Esophagus squamous epithelium (tissue), 4 donors: ENCODE measurements around the gene DIABLO.

Experiments
- CTCF ChIP-seq, 6 experiments: fragments of 450-650 bp in 4 of 6; fragments of 200-600 bp in 2 of 6; sonication (generic) in 2 of 6; IDR thresholded peaks; one replicate each; pipeline ENCODE4 v1.5.1; 2016 to 2019; ENCODE audit warnings: antibody characterized with exemption in 6 of 6, mild to moderate bottlenecking in 4 of 6, moderate library complexity in 4 of 6
- POLR2A ChIP-seq, 4 donors: fragments of 450-650 bp; IDR thresholded peaks; one replicate each; pipeline ENCODE4 v1.6.1; 2017; ENCODE audit warnings: antibody characterized with exemption in 4 of 4, mild to moderate bottlenecking in 4 of 4, moderate library complexity in 3 of 4

- TF ChIP-seq CTCF (IDR thresholded peaks at IDR 0.05) (no peak), POLR2A (IDR thresholded peaks at IDR 0.05) (no peak)
Observed at GRCh38 chr12:122197612-122197966, 28.3 kb downstream of the DIABLO start.
